ENCODE measurements around the gene FAM216A.
"Not testable (repeated sequence)": the region's sequence is repeated elsewhere in the genome, so short reads cannot be mapped to it uniquely, and the experiment has no call there.

The FAM216A gene

DNA sequence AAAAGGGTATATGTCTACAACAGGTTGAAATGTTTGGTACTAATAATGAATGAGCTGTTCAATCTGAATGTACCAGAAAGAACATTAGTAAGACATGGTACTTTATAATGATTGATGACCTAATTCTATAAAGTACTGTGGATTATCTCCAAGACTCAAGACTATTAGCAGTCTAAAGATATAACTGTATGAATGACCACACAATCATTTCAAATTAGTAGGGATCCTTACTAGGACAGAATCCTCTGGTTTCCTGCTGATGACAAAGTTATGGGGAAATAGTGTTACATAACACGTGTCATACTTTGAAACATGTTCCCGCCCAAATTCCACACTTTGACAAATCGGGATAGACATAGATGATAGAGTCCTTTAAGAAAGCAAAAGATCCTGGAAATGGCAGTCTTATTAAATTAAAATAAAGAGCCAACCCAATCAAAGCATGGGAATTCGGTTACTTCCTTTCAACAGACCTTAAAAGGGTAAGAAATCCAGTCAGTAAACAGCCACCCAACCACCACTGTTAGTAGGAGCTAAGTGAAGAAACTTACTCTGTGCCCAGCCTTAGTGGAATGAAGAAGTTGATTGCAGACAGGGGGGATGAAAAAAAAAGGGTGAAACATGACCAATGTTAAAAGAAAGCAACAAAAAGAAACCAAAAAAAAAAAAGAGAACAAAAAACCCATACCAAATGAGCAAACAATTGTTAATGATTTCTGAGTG is 30.5 kb downstream of the FAM216A start:
- TF ChIP-seq Cebpa-rat (IDR thresholded peaks at IDR 0.05): no peak
- no peak overlapping the region for H3K4me2 ChIP-seq

DNA sequence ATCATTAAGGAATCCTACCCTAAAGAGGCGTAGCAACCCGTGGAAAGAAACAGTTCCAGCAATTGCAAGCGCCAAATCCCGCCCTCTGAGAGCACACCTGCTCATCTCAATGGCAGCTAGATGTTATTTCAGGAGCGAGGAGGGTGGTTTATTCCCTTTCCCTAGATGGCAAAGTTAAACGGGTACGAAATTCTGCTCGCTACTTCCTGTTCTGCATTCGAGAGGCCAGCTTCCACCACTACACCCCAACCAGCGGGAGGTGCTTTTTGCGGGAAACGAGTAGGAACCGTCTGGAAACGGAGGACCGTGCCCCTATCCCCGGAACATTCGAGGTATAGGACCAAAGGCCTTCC is 32.7 kb downstream of the FAM216A start:
- H3K27ac ChIP-seq: peak overlapping the region; percentile 92
- no peak for TF ChIP-seq Cebpa-rat (IDR thresholded peaks at IDR 0.05)
- peak overlapping the region; percentile 93 for H3K9ac ChIP-seq
- H3K4me1 ChIP-seq: peaks cover 29% of the 10 kb centered on the region
- peak overlapping the region; percentile 96 for H3K4me2 ChIP-seq
- peak overlapping the region; percentile 92 for H3K4me3 ChIP-seq
- no peaks in the 10 kb centered on the region for H3K27me3 ChIP-seq
- H3K36me3 ChIP-seq: peaks cover 16% of the 10 kb centered on the region
- peaks cover 19% of the 10 kb centered on the region; the same call in 1 of the 2 replicates for H4K20me1 ChIP-seq
- no peaks in the 10 kb centered on the region for H3K9me3 ChIP-seq

More for the DNA sequence above, 30.5 kb downstream of the FAM216A start:
- H3K27me3 ChIP-seq: no peaks in the 10 kb centered on the region
- H3K9ac ChIP-seq: peak overlapping the region; percentile 39; the same call in 1 of the 2 replicates
- peaks cover 24% of the 10 kb centered on the region; the same call in 1 of the 2 replicates for H4K20me1 ChIP-seq
- H3K4me3 ChIP-seq: no peak overlapping the region
- H3K4me1 ChIP-seq: peaks cover 29% of the 10 kb centered on the region
- peaks cover 38% of the 10 kb centered on the region for H3K36me3 ChIP-seq
- no peak overlapping the region for H3K27ac ChIP-seq
- H3K9me3 ChIP-seq: no peaks in the 10 kb centered on the region

DNA sequence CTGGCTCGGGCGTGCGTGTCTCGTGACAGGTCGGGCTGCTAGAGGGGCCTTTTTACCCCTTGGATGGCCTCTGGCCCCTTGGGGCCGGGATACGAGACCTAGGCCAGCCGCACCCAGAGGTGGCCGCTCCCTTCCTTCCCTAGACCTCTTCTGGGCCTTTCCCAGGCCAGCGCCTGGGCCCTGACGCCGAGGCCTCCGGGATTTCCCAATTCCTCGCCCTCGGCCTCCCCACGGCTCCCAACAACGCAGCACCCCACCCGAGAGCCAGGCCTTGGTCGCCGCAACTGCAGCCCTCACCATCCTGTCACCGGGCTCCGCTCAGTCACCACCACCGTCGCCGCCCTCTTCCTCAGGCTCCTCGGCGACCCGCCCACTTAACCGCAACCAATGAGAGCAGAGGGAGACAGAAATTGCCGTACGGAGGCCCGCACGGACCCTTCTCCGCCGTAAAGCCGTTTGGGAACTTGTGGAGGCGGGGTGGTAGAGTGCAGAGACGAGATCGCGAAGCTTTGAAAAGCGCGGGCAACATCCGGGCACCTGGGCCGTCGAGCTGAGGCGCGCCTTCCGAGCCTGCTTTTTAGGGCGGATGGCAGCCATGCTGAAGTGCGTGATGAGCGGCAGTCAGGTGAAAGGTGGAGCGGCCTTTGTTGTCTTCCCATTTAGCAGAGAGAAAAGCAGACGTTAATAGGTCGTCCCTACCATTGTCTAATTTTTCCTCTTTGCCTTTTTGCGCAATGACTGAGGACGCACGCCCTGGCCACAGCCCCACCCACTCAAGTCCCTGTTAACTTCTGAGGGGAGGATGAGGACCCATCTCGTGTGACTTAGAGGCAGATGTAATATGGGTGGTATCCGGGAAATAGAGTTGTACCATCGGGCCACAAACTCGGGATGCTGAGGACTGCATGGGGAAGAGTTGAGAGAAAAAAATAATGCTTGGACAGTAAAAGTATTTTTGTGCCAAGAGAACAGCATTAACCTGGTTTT is 33.4 kb downstream of the FAM216A start, which contains the start of the genes RAD9B and VPS29:
Gene RAD9B (plus strand): TSS at position 580 of the 987 bp plus-strand sequence. CDS start 7 bp downstream, at position 587.
Gene VPS29 (minus strand): TSS at position 360 of the 987 bp plus-strand sequence. CDS start 60 bp downstream, at position 300.
- Histone ChIP-seq H3K27ac (peak within 1 kb of the TSS; percentile 92), H3K27me3 (no peaks in the 10 kb centered on the region), H3K4me3 (peak within 1 kb of the TSS; percentile 92), H3K36me3 (peaks cover 16% of the 10 kb centered on the region), H3K4me2 (peak within 1 kb of the TSS; percentile 96), H3K4me1 (peaks cover 29% of the 10 kb centered on the region), H4K20me1 (peaks cover 19% of the 10 kb centered on the region; the same call in 1 of the 2 replicates), H3K9me3 (no peaks in the 10 kb centered on the region), H3K9ac (peak within 1 kb of the TSS; percentile 93)
- no peak for TF ChIP-seq Cebpa-rat (IDR thresholded peaks at IDR 0.05)

DNA sequence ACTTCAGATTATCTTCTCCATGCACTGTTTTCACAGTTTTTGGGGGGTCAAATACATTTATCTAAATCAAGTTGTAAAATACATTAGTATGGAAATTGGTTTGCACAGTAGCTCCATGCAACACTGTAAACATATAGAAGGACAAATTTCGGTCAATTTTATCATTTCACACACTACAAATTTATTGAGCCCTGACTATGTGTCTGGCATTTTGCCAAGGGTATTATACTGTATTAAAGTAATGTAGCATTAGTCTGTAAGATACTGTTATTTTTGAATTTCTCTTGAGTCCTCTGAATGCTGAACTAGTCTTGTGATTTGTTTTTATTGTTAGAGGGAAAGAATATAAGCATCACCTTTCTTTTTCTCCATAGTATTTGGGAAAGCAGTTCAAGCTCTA is 34.8 kb downstream of the FAM216A start:
- H4K20me1 ChIP-seq: peaks cover 19% of the 10 kb centered on the region; the same call in 1 of the 2 replicates
- TF ChIP-seq Cebpa-rat (IDR thresholded peaks at IDR 0.05): no peak
- no peak overlapping the region for H3K9ac ChIP-seq
- H3K9me3 ChIP-seq: no peaks in the 10 kb centered on the region
- H3K36me3 ChIP-seq: 0 out of 2 replicates have a peak, but pooled peaks cover 7% of the 10 kb centered on the region
- H3K4me2 ChIP-seq: no peak overlapping the region
- H3K27ac ChIP-seq: no peak overlapping the region
- no peak overlapping the region for H3K4me3 ChIP-seq
- H3K27me3 ChIP-seq: no peaks in the 10 kb centered on the region
- peaks cover 29% of the 10 kb centered on the region for H3K4me1 ChIP-seq

DNA sequence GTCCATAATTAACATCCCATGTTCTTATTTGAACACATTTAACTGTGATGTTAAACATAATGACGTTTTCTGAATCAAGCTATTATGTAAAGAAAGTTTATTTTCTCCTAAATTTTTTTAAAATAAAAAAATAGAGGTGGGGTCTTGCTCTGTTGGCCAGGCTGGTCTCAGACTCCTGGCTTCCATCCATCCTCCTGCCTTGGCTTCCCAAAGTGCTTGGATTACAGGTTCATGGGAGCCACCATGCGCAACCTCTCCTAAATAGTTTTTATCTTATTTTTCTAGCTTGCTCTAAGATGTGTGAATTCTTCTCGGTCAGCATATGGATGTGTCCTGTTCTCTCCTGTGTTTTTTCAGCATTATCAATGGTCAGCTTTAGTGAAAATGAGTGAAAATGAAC is 36.7 kb downstream of the FAM216A start:
- Histone ChIP-seq H4K20me1 (peaks cover 12% of the 10 kb centered on the region; the same call in 1 of the 2 replicates), H3K27me3 (no peaks in the 10 kb centered on the region), H3K4me3 (no peak overlapping the region), H3K9ac (no peak overlapping the region), H3K27ac (no peak overlapping the region), H3K9me3 (no peaks in the 10 kb centered on the region), H3K36me3 (no peaks in the 10 kb centered on the region), H3K4me2 (no peak overlapping the region), H3K4me1 (peaks cover 15% of the 10 kb centered on the region)
- no peak for TF ChIP-seq Cebpa-rat (IDR thresholded peaks at IDR 0.05)

DNA sequence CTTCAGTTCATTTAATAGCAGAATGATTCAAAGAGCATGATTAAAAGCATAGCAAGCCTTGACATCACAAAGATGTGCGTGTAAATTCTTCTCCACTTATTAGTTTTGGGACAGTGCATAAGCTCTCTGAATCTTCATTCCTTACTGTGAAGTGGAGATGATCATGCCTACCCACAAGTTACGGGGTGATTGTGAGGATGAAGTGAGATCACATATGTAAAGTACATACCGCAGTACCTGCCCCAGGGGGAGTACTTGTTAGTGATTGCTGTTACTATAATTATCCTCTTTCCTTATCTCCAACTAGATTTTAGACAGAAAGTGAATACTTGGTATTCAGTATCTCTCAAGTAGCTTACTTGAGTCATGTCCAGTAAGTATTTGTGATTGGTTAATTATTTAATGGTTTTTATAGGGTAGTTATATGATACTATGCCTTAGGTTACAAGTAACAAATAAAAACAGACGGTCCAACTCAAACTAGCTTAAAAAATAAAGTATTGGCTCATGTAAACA is 39.5 kb downstream of the FAM216A start:
- H3K4me2 ChIP-seq: no peak overlapping the region
- H3K4me1 ChIP-seq: no peaks in the 10 kb centered on the region
- no peaks in the 10 kb centered on the region for H4K20me1 ChIP-seq
- H3K27me3 ChIP-seq: no peaks in the 10 kb centered on the region
- no peaks in the 10 kb centered on the region for H3K36me3 ChIP-seq
- no peak for TF ChIP-seq Cebpa-rat (IDR thresholded peaks at IDR 0.05)
- H3K27ac ChIP-seq: no peak overlapping the region
- no peaks in the 10 kb centered on the region for H3K9me3 ChIP-seq
- no peak overlapping the region for H3K9ac ChIP-seq
- H3K4me3 ChIP-seq: no peak overlapping the region

DNA sequence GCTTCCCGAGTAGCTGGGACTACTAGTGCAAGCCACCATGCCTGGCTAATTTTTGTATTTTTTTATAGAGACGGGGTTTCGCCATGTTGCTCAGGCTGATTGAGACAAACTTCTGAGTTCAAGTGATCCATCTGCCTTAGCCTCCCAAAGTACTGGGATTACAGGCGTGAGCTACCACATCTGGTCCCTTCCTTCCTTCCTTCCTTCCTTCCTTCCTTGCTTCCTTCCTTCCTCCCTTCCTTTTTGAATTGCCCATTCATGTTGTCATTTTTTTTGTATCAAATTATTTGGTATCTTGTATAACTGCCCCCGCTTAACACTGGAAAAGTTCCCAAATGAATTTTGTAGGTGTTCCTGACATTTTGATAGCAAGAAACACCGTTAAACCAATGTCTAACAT is 45.2 kb downstream of the FAM216A start:
- peak overlapping the region; percentile 47 for H3K4me2 ChIP-seq
- H3K9ac ChIP-seq: no peak overlapping the region
- no peak for TF ChIP-seq Cebpa-rat (IDR thresholded peaks at IDR 0.05)
- no peak overlapping the region for H3K27ac ChIP-seq
- no peaks in the 10 kb centered on the region for H4K20me1 ChIP-seq
- H3K36me3 ChIP-seq: no peaks in the 10 kb centered on the region
- H3K27me3 ChIP-seq: no peaks in the 10 kb centered on the region
- no peaks in the 10 kb centered on the region for H3K9me3 ChIP-seq
- no peak overlapping the region for H3K4me3 ChIP-seq
- peaks cover 9% of the 10 kb centered on the region for H3K4me1 ChIP-seq

DNA sequence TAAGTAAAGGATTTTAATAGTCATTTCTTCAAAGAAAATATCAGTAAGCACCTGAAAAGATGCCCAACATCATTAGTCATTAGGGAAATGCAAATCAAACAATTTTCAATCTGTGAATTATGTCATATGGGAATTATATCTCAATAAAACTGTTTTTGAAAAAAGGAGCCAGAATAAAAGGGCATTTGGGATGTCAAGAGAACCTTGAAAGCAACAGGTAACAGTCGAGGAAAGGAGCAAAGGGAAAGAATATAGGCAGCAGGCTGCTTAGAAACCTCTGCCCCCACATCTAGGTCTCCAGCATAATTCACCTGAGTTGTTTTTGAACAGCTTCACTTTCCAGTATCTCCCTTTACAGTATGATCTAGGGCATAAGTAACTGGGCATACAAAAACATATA is 45.7 kb downstream of the FAM216A start:
- H3K4me1 ChIP-seq: peaks cover 9% of the 10 kb centered on the region
- H3K9ac ChIP-seq: no peak overlapping the region
- no peak overlapping the region for H3K4me3 ChIP-seq
- H3K4me2 ChIP-seq: no peak overlapping the region
- H3K36me3 ChIP-seq: no peaks in the 10 kb centered on the region
- no peaks in the 10 kb centered on the region for H4K20me1 ChIP-seq
- H3K27ac ChIP-seq: no peak overlapping the region
- no peaks in the 10 kb centered on the region for H3K9me3 ChIP-seq
- no peak for TF ChIP-seq Cebpa-rat (IDR thresholded peaks at IDR 0.05)
- no peaks in the 10 kb centered on the region for H3K27me3 ChIP-seq

DNA sequence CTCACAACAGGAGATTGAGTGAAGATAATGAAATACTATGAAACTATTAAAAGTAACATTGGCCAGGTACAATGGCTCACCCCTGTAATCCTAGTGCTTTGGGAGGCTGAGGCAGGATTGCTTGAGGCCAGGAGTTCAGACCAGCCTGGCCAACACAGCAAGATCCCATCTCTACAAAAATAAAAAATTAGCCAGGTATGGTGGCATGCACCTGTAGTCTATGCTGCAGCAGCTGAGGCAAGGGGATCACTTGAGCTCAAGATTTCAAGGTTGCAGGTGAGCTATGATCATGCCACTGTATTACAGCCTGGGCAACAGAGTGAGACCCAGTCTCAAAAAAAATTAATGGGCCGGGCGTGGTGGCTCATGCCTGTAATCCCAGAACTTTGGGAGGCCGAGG is 48.4 kb downstream of the FAM216A start:
- Histone ChIP-seq H4K20me1 (no peaks in the 10 kb centered on the region), H3K27me3 (no peaks in the 10 kb centered on the region), H3K9me3 (no peaks in the 10 kb centered on the region), H3K36me3 (no peaks in the 10 kb centered on the region), H3K4me1 (peaks cover 9% of the 10 kb centered on the region), H3K4me2 (no peak overlapping the region), H3K9ac (no peak overlapping the region), H3K27ac (no peak overlapping the region), H3K4me3 (no peak overlapping the region)
- no peak for TF ChIP-seq Cebpa-rat (IDR thresholded peaks at IDR 0.05)

DNA sequence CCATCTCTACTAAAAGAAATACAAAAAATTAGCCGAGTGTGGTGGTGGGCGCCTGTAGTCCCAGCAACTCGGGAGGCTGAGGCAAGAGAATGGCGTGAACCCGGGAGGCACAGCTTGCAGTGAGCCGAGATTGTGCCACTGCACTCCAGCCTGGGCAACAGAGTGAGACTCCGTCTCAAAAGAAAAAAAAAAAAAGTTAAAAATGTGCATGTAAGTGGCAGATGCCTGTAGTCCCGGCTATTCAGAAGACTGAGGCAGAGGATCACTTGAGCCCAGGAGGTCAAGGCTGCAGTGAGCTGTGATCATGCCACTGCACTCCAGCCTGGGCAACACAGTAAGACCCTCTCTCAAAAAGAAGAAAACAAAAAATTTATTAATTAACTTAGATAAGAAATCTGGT is 49.4 kb downstream of the FAM216A start:
- not testable (repeated sequence) for H3K4me3 ChIP-seq, H3K27ac ChIP-seq, H3K4me2 ChIP-seq, H3K9me3 ChIP-seq, H3K9ac ChIP-seq, H3K27me3 ChIP-seq, H3K36me3 ChIP-seq, H3K4me1 ChIP-seq, H4K20me1 ChIP-seq

DNA sequence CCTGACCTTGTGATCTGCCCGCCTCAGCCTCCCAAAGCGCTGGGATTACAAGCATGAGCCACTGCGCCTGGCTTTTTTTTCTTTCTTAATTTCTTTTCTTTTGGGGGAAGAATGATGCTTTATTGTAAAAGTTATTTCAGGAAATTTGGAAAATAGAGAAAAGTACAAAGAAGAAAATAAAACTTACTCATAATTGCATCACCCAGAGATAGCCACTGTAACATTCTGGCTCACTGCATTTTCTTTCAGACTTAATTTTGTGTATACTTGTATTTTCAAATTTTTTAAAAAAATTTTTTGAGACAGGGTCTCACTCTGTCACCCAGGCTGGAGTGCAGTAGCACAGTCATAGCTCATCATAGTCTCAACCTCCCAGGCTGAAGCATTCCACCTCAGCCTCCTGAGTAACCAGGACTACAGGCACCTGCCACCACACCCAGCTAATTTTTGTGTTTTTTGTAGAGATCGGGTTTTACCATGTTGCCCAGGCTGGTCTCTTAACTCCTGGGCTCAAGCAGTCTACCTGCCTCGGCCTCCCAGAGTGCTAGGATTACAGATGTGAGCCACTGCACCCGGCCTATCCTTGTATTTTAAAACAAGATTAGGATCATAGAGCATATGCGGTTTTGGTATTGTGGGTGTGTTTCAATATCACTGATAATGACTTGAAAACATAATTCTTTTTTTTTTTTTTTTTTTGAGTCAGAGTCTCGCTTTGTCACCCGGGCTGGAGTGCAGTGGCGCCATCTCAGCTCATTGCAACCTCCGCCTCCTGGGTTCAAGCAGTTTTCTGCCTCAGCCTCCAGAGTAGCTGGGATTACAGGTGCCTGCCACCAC is 52.4 kb downstream of the FAM216A start:
- not testable (repeated sequence) for H4K20me1 ChIP-seq, H3K36me3 ChIP-seq

More for the DNA sequence above, 52.4 kb downstream of the FAM216A start:
- H3K4me3 ChIP-seq, H3K9ac ChIP-seq, H3K9me3 ChIP-seq, H3K4me1 ChIP-seq, H3K27me3 ChIP-seq, H3K4me2 ChIP-seq, H3K27ac ChIP-seq: not testable (repeated sequence)

Data from BLaER1 (cell line).